ENCODE measurements around the gene GLYATL3. TPM values are rescaled to one million over a fixed set of nuclear protein-coding genes. Genes with fewer than 3 reads are reported as not detected.

Gene GLYATL3
- total RNA-seq, 1 experiment from 2014 or later = not detected

GRCh38 chr6:49497304-49497703 lies 2.4 kb upstream of the GLYATL3 start:
- H3K9ac ChIP-seq (ENCODE audit: low read length) = no peak overlapping the region
- no peak for TF ChIP-seq CTCF (conservative IDR thresholded peaks at IDR 0.05; ENCODE audit: low read depth, low read length)
- no peak for TF ChIP-seq EZH2phosphoT487 (IDR thresholded peaks at IDR 0.05; ENCODE audit: borderline replicate concordance, low read length)
- no peak for TF ChIP-seq EZH2 (IDR thresholded peaks at IDR 0.05; ENCODE audit: low read length, unreplicated experiment)
- H2AFZ ChIP-seq (ENCODE audit: low read length) = no peak overlapping the region
- no TSS peak for BruUV-seq (replicated peaks)
- no peaks in the 10 kb centered on the region for H3K79me2 ChIP-seq (ENCODE audit: low read length)
- ChIA-PET CTCF (no interaction called here), POLR2A (ENCODE audit: unreplicated experiment) (no interaction called here)
- no peaks in the 10 kb centered on the region for H3K9me2 ChIP-seq (replicated peaks; ENCODE audit: low read length)
- H3K4me1 ChIP-seq (ENCODE audit: insufficient read depth, low read length) = no peaks in the 10 kb centered on the region
- ATAC-seq = no peak
- no peak overlapping the region for H3K4me2 ChIP-seq (ENCODE audit: low read length)
- H3K4me3 ChIP-seq (ENCODE audit: low read length) = no peak overlapping the region
- no peak overlapping the region for H3K27ac ChIP-seq (ENCODE audit: low read length)
- H4K20me1 ChIP-seq (ENCODE audit: low read length) = no peaks in the 10 kb centered on the region
- no peaks in the 10 kb centered on the region for H3K9me3 ChIP-seq (ENCODE audit: low read length)
- intact Hi-C loops (cut with micrococcal nuclease) = no loop called here
- H3K27me3 ChIP-seq (ENCODE audit: low read length) = no peaks in the 10 kb centered on the region
- no peaks in the 10 kb centered on the region for H3F3A ChIP-seq (ENCODE audit: low read length, unreplicated experiment)
- H3K36me3 ChIP-seq (ENCODE audit: low read depth, low read length) = peaks cover 9% of the 10 kb centered on the region; the same call in 1 of the 2 replicates
- DNase-seq = no peak

DNA sequence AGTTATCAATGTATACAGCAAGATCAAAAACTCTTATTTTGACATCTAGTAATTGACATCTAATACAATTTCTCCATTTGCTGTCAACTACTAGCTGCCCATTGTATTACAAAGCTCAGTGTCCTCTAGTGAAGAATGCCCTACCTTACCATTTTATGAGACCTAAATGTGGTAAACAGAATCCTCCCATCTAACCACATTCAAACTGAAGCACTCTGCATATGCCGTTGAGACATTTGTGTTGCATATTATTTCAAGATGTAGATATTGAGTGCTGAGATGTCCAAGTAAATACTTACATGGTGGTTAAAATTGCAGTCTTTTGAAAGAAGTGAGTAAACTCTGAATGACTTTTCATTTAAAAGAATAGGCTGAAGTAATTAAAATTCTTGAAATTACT lies 597 bp upstream of the GLYATL3 start:
- Histone ChIP-seq H3K4me2 (ENCODE audit: low read length) (no peak overlapping the region), H3K9me3 (ENCODE audit: low read length) (no peaks in the 10 kb centered on the region), H3K27ac (ENCODE audit: low read length) (no peak overlapping the region), H3K36me3 (ENCODE audit: low read depth, low read length) (no peaks in the 10 kb centered on the region), H3K9me2 (replicated peaks; ENCODE audit: low read length) (no peaks in the 10 kb centered on the region), H4K20me1 (ENCODE audit: low read length) (no peaks in the 10 kb centered on the region), H2AFZ (ENCODE audit: low read length) (no peak overlapping the region), H3K27me3 (ENCODE audit: low read length) (no peaks in the 10 kb centered on the region), H3K79me2 (ENCODE audit: low read length) (no peaks in the 10 kb centered on the region), H3K9ac (ENCODE audit: low read length) (no peak overlapping the region), H3K4me1 (ENCODE audit: insufficient read depth, low read length) (no peaks in the 10 kb centered on the region), H3K4me3 (ENCODE audit: low read length) (no peak overlapping the region), H3F3A (ENCODE audit: low read length, unreplicated experiment) (no peaks in the 10 kb centered on the region)
- ATAC-seq (no peak), DNase-seq (no peak)
- no peak for TF ChIP-seq EZH2phosphoT487 (IDR thresholded peaks at IDR 0.05; ENCODE audit: borderline replicate concordance, low read length)
- no peak for TF ChIP-seq EZH2 (IDR thresholded peaks at IDR 0.05; ENCODE audit: low read length, unreplicated experiment)
- TF ChIP-seq CTCF (conservative IDR thresholded peaks at IDR 0.05; ENCODE audit: low read depth, low read length) = no peak
- intact Hi-C loops (cut with micrococcal nuclease) = no loop called here
- CTCF ChIA-PET = no interaction called here
- POLR2A ChIA-PET (ENCODE audit: unreplicated experiment) = no interaction called here
- no TSS peak for BruUV-seq (replicated peaks)

GRCh38 chr6:49504666-49505065 lies 4.9 kb downstream of the GLYATL3 start:
- intact Hi-C loops (cut with micrococcal nuclease) = no loop called here
- TF ChIP-seq EZH2 (IDR thresholded peaks at IDR 0.05; ENCODE audit: low read length, unreplicated experiment) = no peak

More at GRCh38 chr6:49504666-49505065, 4.9 kb downstream of the GLYATL3 start:
- ATAC-seq = no peak
- H3K4me1 ChIP-seq (ENCODE audit: insufficient read depth, low read length) = no peaks in the 10 kb centered on the region
- H3K9me3 ChIP-seq (ENCODE audit: low read length) = no peaks in the 10 kb centered on the region
- no peaks in the 10 kb centered on the region for H3F3A ChIP-seq (ENCODE audit: low read length, unreplicated experiment)
- no peak overlapping the region for H3K4me2 ChIP-seq (ENCODE audit: low read length)
- H2AFZ ChIP-seq (ENCODE audit: low read length) = no peak overlapping the region
- CTCF ChIA-PET = no interaction called here
- H3K36me3 ChIP-seq (ENCODE audit: low read depth, low read length) = no peaks in the 10 kb centered on the region
- BruUV-seq (replicated peaks) = no TSS peak
- POLR2A ChIA-PET (ENCODE audit: unreplicated experiment) = no interaction called here
- no peak overlapping the region for H3K27ac ChIP-seq (ENCODE audit: low read length)
- H3K79me2 ChIP-seq (ENCODE audit: low read length) = no peaks in the 10 kb centered on the region
- no peaks in the 10 kb centered on the region for H3K9me2 ChIP-seq (replicated peaks; ENCODE audit: low read length)
- H3K27me3 ChIP-seq (ENCODE audit: low read length) = no peaks in the 10 kb centered on the region
- DNase-seq = no peak
- H4K20me1 ChIP-seq (ENCODE audit: low read length) = no peaks in the 10 kb centered on the region
- no peak overlapping the region for H3K9ac ChIP-seq (ENCODE audit: low read length)
- no peak overlapping the region for H3K4me3 ChIP-seq (ENCODE audit: low read length)

All from PC-3 (cell line).